HEK293T (cell line): ENCODE measurements around the gene ID2.

ENCODE experiments used
- CTCF ChIA-PET: fragments of 350-600 bp; formaldehyde crosslinking; extraction: SDS; loops from one replicate; lab custom pipeline; 2021; ENCODE audit warnings: antibody characterized with exemption, inconsistent platforms; lab: Yijun Ruan, JAX
- POLR2A ChIA-PET: fragments of 350-600 bp; formaldehyde crosslinking; extraction: SDS; loops from one replicate; lab custom pipeline; 2020; ENCODE audit warnings: antibody characterized with exemption, inconsistent platforms; lab: Yijun Ruan, JAX
- DNase-seq: peaks from one replicate; pipeline ENCODE4 v3.0.0; 2012; ENCODE audit warnings: mixed read lengths; ENCODE audit errors: extremely low spot score
- ARNT ChIP-seq: fragments of 450-650 bp; IDR thresholded peaks from 2 replicates; pipeline ENCODE4 v1.6.1; 2017; ENCODE audit warnings: mild to moderate bottlenecking
- BHLHE40 ChIP-seq: fragments of 450-650 bp; IDR thresholded peaks from 2 replicates; pipeline ENCODE4 v1.6.1; 2016; ENCODE audit warnings: mild to moderate bottlenecking, moderate library complexity, borderline replicate concordance
- CTBP1 ChIP-seq: fragments of 450-650 bp; IDR thresholded peaks from 2 replicates; pipeline ENCODE4 v1.6.1; 2016; ENCODE audit warnings: borderline replicate concordance
- ELF4 ChIP-seq: fragments of 450-650 bp; IDR thresholded peaks from 2 replicates; pipeline ENCODE4 v1.6.1; 2017; ENCODE audit warnings: antibody characterized with exemption
- FOXA1 ChIP-seq: fragments of 450-650 bp; IDR thresholded peaks from 2 replicates; pipeline ENCODE4 v1.6.1; 2016; ENCODE audit warnings: mild to moderate bottlenecking
- FOXK2 ChIP-seq: fragments of 450-650 bp; IDR thresholded peaks from 2 replicates; pipeline ENCODE4 v1.6.1; 2016; ENCODE audit warnings: mild to moderate bottlenecking
- FOXM1 ChIP-seq: fragments of 450-650 bp; IDR thresholded peaks from 2 replicates; pipeline ENCODE4 v1.6.1; 2017; ENCODE audit warnings: mild to moderate bottlenecking, borderline replicate concordance
- HDGF ChIP-seq: fragments of 450-650 bp; IDR thresholded peaks from 2 replicates; pipeline ENCODE4 v1.6.1; 2017; ENCODE audit warnings: antibody characterized with exemption, borderline replicate concordance
- L3MBTL2 ChIP-seq: fragments of 450-650 bp; conservative IDR thresholded peaks from 2 replicates; pipeline ENCODE4 v1.6.1; 2016; ENCODE audit warnings: mild to moderate bottlenecking
- LEF1 ChIP-seq: fragments of 450-650 bp; IDR thresholded peaks from 2 replicates; pipeline ENCODE4 v1.6.1; 2017; ENCODE audit warnings: mild to moderate bottlenecking, borderline replicate concordance
- NFRKB ChIP-seq: fragments of 450-650 bp; IDR thresholded peaks from 2 replicates; pipeline ENCODE4 v1.6.1; 2016; ENCODE audit warnings: mild to moderate bottlenecking, moderate library complexity
- PKNOX1 ChIP-seq: fragments of 450-650 bp; IDR thresholded peaks from 2 replicates; pipeline ENCODE4 v1.6.1; 2016
- SP1 ChIP-seq: fragments of 450-650 bp; IDR thresholded peaks from 2 replicates; pipeline ENCODE4 v1.6.1; 2017
- SUZ12 ChIP-seq: fragments of 450-650 bp; IDR thresholded peaks from 2 replicates; pipeline ENCODE4 v1.6.1; 2016; ENCODE audit warnings: mild to moderate bottlenecking
- TARDBP ChIP-seq: fragments of 450-650 bp; IDR thresholded peaks from 2 replicates; pipeline ENCODE4 v1.6.1; 2016
- ZNF384 ChIP-seq: fragments of 450-650 bp; IDR thresholded peaks from 2 replicates; pipeline ENCODE4 v1.6.1; 2016

The ID2 gene

GRCh38 chr2:8710951-8711350 lies 29.1 kb downstream of the ID2 start:
- CTCF ChIA-PET, result no interaction called here
- POLR2A ChIA-PET, result no interaction called here
- DNase-seq, result no peak
- TF ChIP-seq FOXA1 (no peak), FOXM1 (no peak), L3MBTL2 (no peak), ARNT (no peak), SP1 (no peak), ZNF384 (no peak), CTBP1 (no peak), TARDBP (no peak), FOXK2 (no peak)

GRCh38 chr2:8714283-8714682 lies 32.4 kb downstream of the ID2 start:
- ChIA-PET POLR2A (no interaction called here), CTCF (interaction anchor here (0.9 kb wide), 1 partner anchor 46 kb away, joined by 3 read pairs; no protein-coding TSS in a partner anchor)
- TF ChIP-seq ZNF384 (no peak), FOXM1 (no peak), SUZ12 (no peak), PKNOX1 (no peak), BHLHE40 (no peak), SP1 (no peak), LEF1 (no peak), TARDBP (no peak), HDGF (no peak)
- DNase-seq, result no peak

- ChIA-PET CTCF (interaction anchor here (0.9 kb wide), 1 partner anchor 46 kb away, joined by 3 read pairs; no protein-coding TSS in a partner anchor), POLR2A (no interaction called here)
- TF ChIP-seq SUZ12 (no peak), ARNT (no peak), PKNOX1 (no peak), SP1 (no peak), CTBP1 (no peak), LEF1 (no peak), FOXA1 (no peak), L3MBTL2 (no peak), NFRKB (no peak), FOXK2 (no peak), HDGF (no peak), ELF4 (no peak), ZNF384 (no peak)
- DNase-seq, result no peak
These were observed 33.1 kb downstream of the ID2 start for GRCh38 chr2:8714971-8715370.

GRCh38 chr2:8719528-8719927 lies 37.7 kb downstream of the ID2 start:
- DNase-seq, result no peak
- TF ChIP-seq ARNT, result no peak
- TF ChIP-seq CTBP1, result no peak
- no peak for TF ChIP-seq L3MBTL2
- TF ChIP-seq NFRKB, result no peak
- no peak for TF ChIP-seq LEF1
- no peak for TF ChIP-seq TARDBP
- POLR2A ChIA-PET, result no interaction called here
- CTCF ChIA-PET, result interaction anchor here (0.7 kb wide), 1 partner anchor 673 kb away, joined by 7 read pairs; no protein-coding TSS in a partner anchor

- ChIA-PET POLR2A (no interaction called here), CTCF (no interaction called here)
- no peak for DNase-seq
- TF ChIP-seq HDGF (no peak), BHLHE40 (no peak), ARNT (no peak), FOXK2 (no peak), L3MBTL2 (no peak), SP1 (no peak), TARDBP (no peak), FOXA1 (no peak), ZNF384 (no peak), ELF4 (no peak), FOXM1 (no peak), LEF1 (no peak), CTBP1 (no peak), NFRKB (no peak)
These were observed 38.9 kb downstream of the ID2 start for GRCh38 chr2:8720741-8721140.

GRCh38 chr2:8721410-8721809 lies 39.6 kb downstream of the ID2 start:
- POLR2A ChIA-PET, result no interaction called here
- TF ChIP-seq HDGF, result no peak
- no peak for TF ChIP-seq ELF4
- TF ChIP-seq SUZ12, result no peak
- TF ChIP-seq PKNOX1, result no peak
- no peak for TF ChIP-seq CTBP1
- TF ChIP-seq FOXA1, result no peak
- no peak for TF ChIP-seq BHLHE40
- TF ChIP-seq ZNF384, result no peak
- no peak for TF ChIP-seq L3MBTL2
- TF ChIP-seq SP1, result no peak
- TF ChIP-seq NFRKB, result no peak
- no peak for DNase-seq
- CTCF ChIA-PET, result no interaction called here
